H1 (cell line): ENCODE measurements around the gene NEURL2. TPM values are rescaled to one million over a fixed set of nuclear protein-coding genes. Genes with fewer than 3 reads are reported as not detected.

Source experiments
- CTCF ChIA-PET: fragments of 300-600 bp; sonication (Branson Sonifier 250); formaldehyde crosslinking; loops from one replicate; lab custom pipeline; 2021; ENCODE audit not compliant: partially characterized antibody; lab: Charles Lee
- POLR2A ChIA-PET: fragments of 300-600 bp; sonication (Branson Sonifier 250); formaldehyde crosslinking; loops from one replicate; lab custom pipeline; 2021; ENCODE audit warnings: inconsistent platforms; ENCODE audit not compliant: partially characterized antibody; lab: Charles Lee
- DNase-seq, 2 experiments: peaks; one replicate each; pipeline versions ENCODE4 v3.0.0 to v3.0.0-alpha.2; 2010 to 2022; ENCODE audit warnings: low spot score in 2 of 2, low read depth in 1 of 2, mixed read lengths in 1 of 2
- FAIRE-seq: peaks from 2 replicates; lab custom pipeline; 2011; peaks lifted over from hg19 to GRCh38; lab: Jason Lieb, UNC
- H2AFZ ChIP-seq: 2 replicates; pipeline ENCODE4 v1.8.1; 2012; ENCODE audit warnings: low read length, inconsistent platforms
- H2AK5ac ChIP-seq: 2 replicates; pipeline ENCODE4 v1.6.1; 2013; ENCODE audit warnings: low read depth, low read length
- H2BK120ac ChIP-seq: replicated peaks from 2 replicates; pipeline ENCODE3; 2013; ENCODE audit warnings: low read depth, low read length, inconsistent platforms
- H2BK12ac ChIP-seq: 2 replicates; pipeline ENCODE4 v1.6.1; 2013; ENCODE audit warnings: low read depth, low read length
- H2BK15ac ChIP-seq: 2 replicates; pipeline ENCODE4 v1.6.1; 2013; ENCODE audit warnings: low read length
- H2BK20ac ChIP-seq: 2 replicates; pipeline ENCODE4 v1.6.1; 2013; ENCODE audit warnings: low read length
- H2BK5ac ChIP-seq: 2 replicates; pipeline ENCODE4 v1.6.1; 2013; ENCODE audit warnings: low read depth, low read length
- H3K14ac ChIP-seq: 2 replicates; pipeline ENCODE4 v1.6.1; 2013; ENCODE audit warnings: inconsistent platforms; ENCODE audit not compliant: insufficient read length
- H3K18ac ChIP-seq: 2 replicates; pipeline ENCODE4 v1.6.1; 2013; ENCODE audit warnings: low read length; ENCODE audit errors: extremely low read depth
- H3K23ac ChIP-seq: 2 replicates; pipeline ENCODE4 v1.6.1; 2013; ENCODE audit warnings: inconsistent platforms; ENCODE audit not compliant: insufficient read length
- H3K23me2 ChIP-seq: 2 replicates; pipeline ENCODE4 v1.6.1; 2013; ENCODE audit warnings: low read depth, low read length
- H3K27ac ChIP-seq: 2 replicates; pipeline ENCODE4 v1.6.1; 2011; ENCODE audit warnings: low read depth, low read length, inconsistent platforms
- H3K27me3 ChIP-seq, 4 experiments: replicated peaks in 1 of 4; 1 replicate in 1 of 4; 2 replicates in 3 of 4; pipeline versions ENCODE4 v1.6.1 to v1.8.1; 2011 to 2013; ENCODE audit warnings: low read length in 3 of 4, mild to moderate bottlenecking in 3 of 4, inconsistent platforms in 2 of 4, mixed read lengths in 2 of 4, moderate library complexity in 1 of 4; ENCODE audit not compliant: control insufficient read depth in 3 of 4, insufficient read depth in 3 of 4; ENCODE audit errors: extremely low read depth in 1 of 4
- H3K36me3 ChIP-seq, 4 experiments: 2 replicates each; pipeline versions ENCODE4 v1.6.1 to v1.8.1; 2011 to 2013; ENCODE audit warnings: mild to moderate bottlenecking in 4 of 4, low read length in 3 of 4, moderate library complexity in 2 of 4, control low read depth in 1 of 4, inconsistent platforms in 1 of 4; ENCODE audit not compliant: insufficient read depth in 4 of 4, control insufficient read depth in 2 of 4
- H3K4ac ChIP-seq: replicated peaks from 2 replicates; pipeline ENCODE3; 2013; ENCODE audit warnings: low read length, low read depth, mixed read lengths, inconsistent platforms; ENCODE audit not compliant: insufficient read length
- H3K4me1 ChIP-seq, 4 experiments: replicated peaks in 1 of 4; 1 replicate in 1 of 4; 2 replicates in 3 of 4; pipeline versions ENCODE4 v1.6.1 to v1.8.1; 2011 to 2013; ENCODE audit warnings: low read length in 3 of 4, inconsistent platforms in 2 of 4, mixed read lengths in 1 of 4; ENCODE audit not compliant: insufficient read depth in 4 of 4, control insufficient read depth in 3 of 4
- H3K4me2 ChIP-seq, 2 experiments: 2 replicates each; pipeline versions ENCODE4 v1.6.1 to v1.8.1; 2011 to 2013; ENCODE audit warnings: low read depth in 2 of 2, low read length in 2 of 2, control low read depth in 1 of 2, inconsistent platforms in 1 of 2, mild to moderate bottlenecking in 1 of 2; ENCODE audit not compliant: insufficient read depth in 1 of 2
- H3K4me3 ChIP-seq, 4 experiments: fragments of 200-600, 300-600 bp in 1 of 4; sonication (generic), shearing (Covaris generic), sonication (Bioruptor Twin) in 1 of 4; 2 replicates each; pipeline versions ENCODE4 v1.5.1 to v1.8.1; 2011 to 2016; ENCODE audit warnings: low read length in 4 of 4, low read depth in 3 of 4, control low read depth in 2 of 4, inconsistent platforms in 2 of 4, mild to moderate bottlenecking in 2 of 4, mixed read lengths in 1 of 4, moderate library complexity in 1 of 4; ENCODE audit not compliant: insufficient read depth in 2 of 4; ENCODE audit errors: extremely low read depth in 1 of 4
- H3K56ac ChIP-seq: replicated peaks from 2 replicates; pipeline ENCODE3; 2013; ENCODE audit warnings: low read depth, mild to moderate bottlenecking, mixed read lengths, low read length, inconsistent platforms; ENCODE audit not compliant: insufficient read length
- H3K79me1 ChIP-seq: 2 replicates; pipeline ENCODE4 v1.6.1; 2013; ENCODE audit warnings: low read depth, low read length, control low read depth
- H3K79me2 ChIP-seq, 2 experiments: 2 replicates each; pipeline versions ENCODE4 v1.6.1 to v1.8.1; 2012 to 2013; ENCODE audit warnings: low read length in 2 of 2, mild to moderate bottlenecking in 2 of 2, inconsistent platforms in 1 of 2; ENCODE audit not compliant: insufficient read depth in 2 of 2, control insufficient read depth in 1 of 2
- H3K9ac ChIP-seq, 4 experiments: replicated peaks in 1 of 4; 1 replicate in 1 of 4; 2 replicates in 3 of 4; pipeline versions ENCODE4 v1.6.1 to v1.8.1; 2011 to 2013; ENCODE audit warnings: low read depth in 3 of 4, low read length in 3 of 4, control low read depth in 2 of 4, mild to moderate bottlenecking in 2 of 4, moderate library complexity in 2 of 4, inconsistent platforms in 1 of 4; ENCODE audit errors: extremely low read depth in 1 of 4
- H3K9me3 ChIP-seq, 2 experiments: 2 replicates each; pipeline versions ENCODE4 v1.6.1 to v1.8.1; 2012 to 2013; ENCODE audit warnings: mild to moderate bottlenecking in 2 of 2, moderate library complexity in 2 of 2, control low read depth in 1 of 2, inconsistent platforms in 1 of 2, low read depth in 1 of 2, low read length in 1 of 2, mixed read lengths in 1 of 2; ENCODE audit not compliant: insufficient read depth in 2 of 2
- H4K20me1 ChIP-seq, 2 experiments: replicated peaks in 1 of 2; 2 replicates each; pipeline versions ENCODE3 to v1.8.1; 2011 to 2013; ENCODE audit warnings: inconsistent platforms in 2 of 2, low read length in 2 of 2, mild to moderate bottlenecking in 1 of 2; ENCODE audit not compliant: insufficient read depth in 2 of 2, control insufficient read depth in 1 of 2
- H4K5ac ChIP-seq: 2 replicates; pipeline ENCODE4 v1.6.1; 2013; ENCODE audit warnings: low read length, low read depth, mixed read lengths, inconsistent platforms; ENCODE audit not compliant: insufficient read length
- H4K8ac ChIP-seq: 2 replicates; pipeline ENCODE4 v1.8.0; 2013; ENCODE audit warnings: mild to moderate bottlenecking, moderate library complexity, low read length, inconsistent platforms; ENCODE audit not compliant: insufficient read depth; ENCODE audit errors: extremely low read depth
- H4K91ac ChIP-seq: replicated peaks from 2 replicates; pipeline ENCODE3; 2013; ENCODE audit warnings: low read length, mixed read lengths, inconsistent platforms; ENCODE audit not compliant: insufficient read length
- CEBPB ChIP-seq: IDR thresholded peaks from 2 replicates; pipeline ENCODE4 v1.6.1; 2012; ENCODE audit warnings: low read depth, low read length
- JUN ChIP-seq: IDR thresholded peaks from 2 replicates; pipeline ENCODE4 v1.6.1; 2011; ENCODE audit warnings: low read depth, mild to moderate bottlenecking, improper control_type of control experiment, low read length
- JUND ChIP-seq: IDR thresholded peaks from 2 replicates; pipeline ENCODE4 v1.6.1; 2011; ENCODE audit warnings: mild to moderate bottlenecking, improper control_type of control experiment, low read length
- NANOG ChIP-seq: IDR thresholded peaks from 2 replicates; pipeline ENCODE4 v1.6.1; 2011; ENCODE audit warnings: low read length, low read depth, mild to moderate bottlenecking, inconsistent platforms; ENCODE audit not compliant: insufficient read depth, poor library complexity, severe bottlenecking
- NRF1 ChIP-seq: IDR thresholded peaks from 2 replicates; pipeline ENCODE4 v1.6.1; 2011; ENCODE audit warnings: mild to moderate bottlenecking, low read depth, low read length, improper control_type of control experiment
- POLR2AphosphoS5 ChIP-seq: IDR thresholded peaks from 2 replicates; pipeline ENCODE4 v1.6.1; 2011; ENCODE audit warnings: low read depth, low read length
- SRF ChIP-seq: IDR thresholded peaks from 2 replicates; pipeline ENCODE4 v1.6.1; 2011; ENCODE audit warnings: mild to moderate bottlenecking, low read depth, low read length, moderate library complexity
- TAF1 ChIP-seq: IDR thresholded peaks from 2 replicates; pipeline ENCODE4 v1.6.1; 2011; ENCODE audit warnings: mild to moderate bottlenecking, low read depth, low read length
- WGBS, 2 experiments: shearing (Covaris generic) in 1 of 2; methylation state at CpG; one replicate each; pipeline versions ENCODE4 v1.1.6 to v1.1.7; 2013 to 2015; ENCODE audit warnings: low lambda C conversion rate in 2 of 2, mixed read lengths in 2 of 2, inconsistent platforms in 1 of 2, low coverage in 1 of 2, missing lambda C conversion rate in 1 of 2; ENCODE audit not compliant: insufficient replicate concordance in 2 of 2, insufficient coverage in 1 of 2, insufficient read length in 1 of 2; ENCODE audit errors: extremely low coverage in 1 of 2, missing lambda C conversion rate in 1 of 2; 5-methylcytosine and 5-hydroxymethylcytosine counted together
- polyA plus RNA-seq, 7 experiments: library from polyadenylated mRNA; depleted of rRNA in 3 of 7; stranded (reverse) in 5 of 7; unstranded in 2 of 7; fragments of >200 nt in 5 of 7; fragments of 200-250 nt in 2 of 7; gene quantifications; 1 replicate in 5 of 7; 2 replicates in 1 of 7; 4 replicates in 1 of 7; pipeline versions ENCODE4 v1.2.1 to v1.2.3, GENCODE V29; 2011 to 2013; ENCODE audit warnings: missing spikeins in 2 of 7, mixed read lengths in 2 of 7
- total RNA-seq: library from RNA; stranded (reverse); fragmentation: NEBNext Ultra II Directional; extraction: Animal tissue kit (Norgen Biotek cat#: 25700); gene quantifications from 2 replicates; pipeline ENCODE4 v1.2.1, GENCODE V29; 2021
- TF ChIP-seq, protein P1 (sequence below): IDR thresholded peaks from 2 replicates; pipeline ENCODE4 v1.6.1; 2011; ENCODE audit warnings: low read length, improper control_type of control experiment

NEURL2 gene
- total and polyA plus RNA-seq, 2 of the 8 experiments (the other 6 are each of a cell fraction or from before 2014, with no cell fraction given), result 6.9 TPM

DNA sequence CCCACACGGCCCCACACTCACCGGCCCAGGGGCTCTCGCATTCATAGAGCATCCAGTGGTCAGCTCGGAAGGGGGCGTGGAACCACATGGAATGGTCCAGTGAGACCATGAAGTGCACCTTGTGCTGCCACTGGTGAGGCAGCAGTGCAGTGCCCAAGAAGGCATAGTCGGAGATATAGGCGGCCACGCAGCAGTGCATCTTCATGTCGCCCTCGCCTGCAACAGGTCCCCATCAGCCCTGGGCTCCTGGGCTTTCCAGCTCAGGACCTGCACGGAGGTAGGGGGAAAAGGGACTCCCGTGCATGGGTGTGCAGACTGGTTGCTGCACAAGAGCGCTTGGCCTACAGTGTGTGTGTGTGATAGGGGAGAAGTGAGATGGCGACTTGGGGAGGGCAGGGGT, 47.5 kb downstream of the NEURL2 start:
- Histone ChIP-seq H3K79me1 (no peaks in the 10 kb centered on the region), H2BK20ac (no peak overlapping the region), H3K9ac (no peak overlapping the region), H3K4ac (no peak overlapping the region), H3K23me2 (no peaks in the 10 kb centered on the region), H3K79me2 (no peaks in the 10 kb centered on the region), H2BK12ac (no peak overlapping the region), H3K27me3 (no peaks in the 10 kb centered on the region), H3K4me2 (no peak overlapping the region), H2BK5ac (no peak overlapping the region), H3K14ac (no peak overlapping the region), H2BK120ac (no peak overlapping the region), H3K4me3 (no peak overlapping the region), H3K56ac (no peak overlapping the region), H2BK15ac (no peak overlapping the region), H4K20me1 (no peaks in the 10 kb centered on the region), H3K27ac (no peak overlapping the region), H2AFZ (no peak overlapping the region), H3K18ac (no peak overlapping the region), H3K36me3 (peaks cover 15 to 56% (median 28%) of the 10 kb centered on the region in 4 experiments), H3K9me3 (no peaks in the 10 kb centered on the region), H2AK5ac (no peak overlapping the region), H3K4me1 (no peaks in the 10 kb centered on the region), H4K8ac (no peak overlapping the region; the same call in 1 of the 2 replicates), H4K5ac (no peak overlapping the region), H3K23ac (no peak overlapping the region), H4K91ac (no peak overlapping the region)
- TF ChIP-seq POLR2AphosphoS5 (peak; percentile 45; the same call in 1 of the 2 replicates), JUND (no peak), CEBPB (no peak), NRF1 (no peak), NANOG (no peak), TAF1 (no peak), JUN (no peak), SRF (no peak)
- TF ChIP-seq, protein P1, sequence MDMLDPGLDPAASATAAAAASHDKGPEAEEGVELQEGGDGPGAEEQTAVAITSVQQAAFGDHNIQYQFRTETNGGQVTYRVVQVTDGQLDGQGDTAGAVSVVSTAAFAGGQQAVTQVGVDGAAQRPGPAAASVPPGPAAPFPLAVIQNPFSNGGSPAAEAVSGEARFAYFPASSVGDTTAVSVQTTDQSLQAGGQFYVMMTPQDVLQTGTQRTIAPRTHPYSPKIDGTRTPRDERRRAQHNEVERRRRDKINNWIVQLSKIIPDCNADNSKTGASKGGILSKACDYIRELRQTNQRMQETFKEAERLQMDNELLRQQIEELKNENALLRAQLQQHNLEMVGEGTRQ, result no peak
- CTCF ChIA-PET, result no interaction called here
- 92% methylated on average over 13 of the region's 14 CpGs; no CpG with 5 or more reads in 1 of the 2 experiments for WGBS, 2 experiments
- DNase-seq (no peak), FAIRE-seq (no peak)
- POLR2A ChIA-PET, result interaction anchor here (0.7 to 13.8 kb wide), 5 partner anchors 10 to 110 kb away, joined by 3 to 178 read pairs (median 4); partner anchors contain the start of genes ACOT8, SNX21 and ZSWIM3
